Left lung (tissue), 10 donors: ENCODE measurements around the gene CDH13. TPM values are rescaled to one million over a fixed set of nuclear protein-coding genes. Genes with fewer than 3 reads are reported as not detected.

Experiments used
- ATAC-seq: fragments of 200-7000 bp; cut with Tn5 transposase; one replicate; pipeline ENCODE4 v1.9.1; 2020; ENCODE audit warnings: moderate library complexity
- DNase-seq, 4 donors: peaks; one replicate each; pipeline ENCODE4 v3.0.0-alpha.2; 2013 to 2020
- H3K27ac ChIP-seq, 2 donors: fragments of 200-600 bp; sonication (generic) in 1 of 2; one replicate each; pipeline versions ENCODE4 v1.5.0 to v1.8.0; 2020 to 2021
- H3K27me3 ChIP-seq, 2 donors: fragments of 200-600 bp; sonication (generic) in 1 of 2; one replicate each; pipeline versions ENCODE4 v1.5.0 to v1.8.0; 2020 to 2021
- H3K36me3 ChIP-seq, 2 donors: fragments of 200-600 bp; sonication (generic) in 1 of 2; one replicate each; pipeline versions ENCODE4 v1.5.0 to v1.8.0; 2020 to 2021
- H3K4me1 ChIP-seq, 2 donors: fragments of 200-600 bp; one replicate each; pipeline ENCODE4 v1.8.0; 2021
- H3K4me3 ChIP-seq, 2 donors: fragments of 200-600 bp; sonication (generic) in 1 of 2; one replicate each; pipeline versions ENCODE4 v1.5.0 to v1.8.0; 2020 to 2021; ENCODE audit warnings: mild to moderate bottlenecking in 1 of 2
- H3K9me3 ChIP-seq, 2 donors: fragments of 200-600 bp; sonication (generic) in 1 of 2; one replicate each; pipeline versions ENCODE4 v1.5.0 to v1.8.0; 2020 to 2021
- intact Hi-C, 2 donors: fragments of 100-400 bp; cut with DNase I; formaldehyde crosslinking; loops; one replicate each; pipeline versions ENCODE4 v1.11.2 to v1.14.2; 2022
- polyA plus RNA-seq, 6 donors: library from polyadenylated mRNA; unstranded; fragments of 120-200 nt; gene quantifications; one replicate each; pipeline ENCODE4 v1.2.1, GENCODE V29; 2013; ENCODE audit not compliant: insufficient read length in 6 of 6
- total RNA-seq, 2 donors: library from RNA; stranded (reverse); fragmentation: NEBNext Ultra II Directional; extraction: Animal tissue kit (Norgen Biotek cat#: 25700); gene quantifications; one replicate each; pipeline ENCODE4 v1.2.1, GENCODE V29; 2021
- TF ChIP-seq, protein P1 (sequence below), 2 donors: fragments of 200-600 bp; sonication (generic) in 1 of 2; IDR thresholded peaks; one replicate each; pipeline versions ENCODE4 v1.5.0 to v1.8.0; 2021; ENCODE audit warnings: antibody characterized with exemption in 2 of 2
- donor health status: DM: no; HTN: yes; CAD: no.
- donor health status: DM: no; HTN: no; CAD: no.

CDH13 gene
- total and polyA plus RNA-seq, 8 donors = 2.7 to 20.3 (median 3.2) TPM

DNA sequence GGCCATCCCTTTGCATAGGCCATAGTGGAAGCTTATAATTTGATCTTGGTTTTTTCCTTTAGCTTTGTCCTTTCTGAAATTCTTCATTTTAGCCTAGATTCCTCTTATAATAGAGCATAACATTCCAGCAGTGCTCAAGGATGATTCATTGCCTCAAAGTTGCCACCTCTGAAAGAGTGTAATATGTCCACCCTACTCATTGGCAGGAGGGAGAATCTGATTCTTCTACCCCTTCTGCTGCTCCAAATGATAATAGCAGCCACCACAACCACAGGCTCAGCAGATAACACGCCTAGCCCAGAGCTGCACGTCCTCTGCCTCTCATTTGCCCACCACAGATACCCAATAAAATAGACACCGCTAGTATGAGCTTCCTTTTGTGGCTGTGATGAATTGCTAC, 843.6 kb downstream of the CDH13 start:
- Histone ChIP-seq H3K27me3 (no peaks in the 10 kb centered on the region), H3K9me3 (no peaks in the 10 kb centered on the region), H3K36me3 (no peaks in the 10 kb centered on the region), H3K4me3 (no peak overlapping the region), H3K4me1 (peaks cover 0 to 4% of the 10 kb centered on the region in 2 donors), H3K27ac (no peak overlapping the region)
- no peak for DNase-seq
- TF ChIP-seq, protein P1, sequence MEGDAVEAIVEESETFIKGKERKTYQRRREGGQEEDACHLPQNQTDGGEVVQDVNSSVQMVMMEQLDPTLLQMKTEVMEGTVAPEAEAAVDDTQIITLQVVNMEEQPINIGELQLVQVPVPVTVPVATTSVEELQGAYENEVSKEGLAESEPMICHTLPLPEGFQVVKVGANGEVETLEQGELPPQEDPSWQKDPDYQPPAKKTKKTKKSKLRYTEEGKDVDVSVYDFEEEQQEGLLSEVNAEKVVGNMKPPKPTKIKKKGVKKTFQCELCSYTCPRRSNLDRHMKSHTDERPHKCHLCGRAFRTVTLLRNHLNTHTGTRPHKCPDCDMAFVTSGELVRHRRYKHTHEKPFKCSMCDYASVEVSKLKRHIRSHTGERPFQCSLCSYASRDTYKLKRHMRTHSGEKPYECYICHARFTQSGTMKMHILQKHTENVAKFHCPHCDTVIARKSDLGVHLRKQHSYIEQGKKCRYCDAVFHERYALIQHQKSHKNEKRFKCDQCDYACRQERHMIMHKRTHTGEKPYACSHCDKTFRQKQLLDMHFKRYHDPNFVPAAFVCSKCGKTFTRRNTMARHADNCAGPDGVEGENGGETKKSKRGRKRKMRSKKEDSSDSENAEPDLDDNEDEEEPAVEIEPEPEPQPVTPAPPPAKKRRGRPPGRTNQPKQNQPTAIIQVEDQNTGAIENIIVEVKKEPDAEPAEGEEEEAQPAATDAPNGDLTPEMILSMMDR (IDR thresholded peaks at IDR 0.05) = no peak
- intact Hi-C loops = no loop called here
- no peak for ATAC-seq

DNA sequence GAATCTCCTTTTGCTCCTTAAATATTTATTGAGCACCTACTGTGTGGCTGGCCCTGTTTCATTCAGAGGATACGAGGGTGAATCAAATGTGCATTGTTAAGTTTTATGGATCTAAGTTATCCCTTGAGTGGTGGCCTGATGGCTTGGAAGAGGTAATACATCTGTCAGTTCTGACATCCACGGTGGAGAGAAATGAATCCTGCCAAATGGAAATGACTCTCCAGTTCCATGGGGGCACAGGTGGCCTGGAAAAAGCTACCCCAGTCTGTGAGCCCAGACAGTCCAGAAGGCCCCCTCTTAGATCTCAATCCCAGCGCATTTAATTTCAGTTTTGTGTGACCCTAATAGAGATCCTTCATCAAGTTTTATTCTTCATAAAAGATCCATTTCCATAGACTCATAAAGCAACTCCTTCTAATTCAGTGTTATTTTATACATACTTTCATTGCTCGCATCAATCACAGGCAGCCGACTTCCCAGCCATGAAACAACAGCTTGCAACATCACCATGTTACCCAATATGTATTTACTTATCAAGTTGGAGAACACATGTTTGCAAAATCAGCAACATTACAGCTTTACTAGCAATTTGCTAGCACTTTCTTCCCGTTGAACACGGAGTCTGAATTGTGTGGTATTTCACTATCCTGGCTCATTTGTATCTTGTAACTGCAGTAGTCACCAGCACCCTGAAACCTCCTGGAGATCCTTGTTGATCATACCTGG, 846.2 kb downstream of the CDH13 start:
- H3K27me3 ChIP-seq = no peaks in the 10 kb centered on the region
- no peak overlapping the region for H3K27ac ChIP-seq
- peak in 2 of 4 donors; percentile 64 to 87 for DNase-seq
- TF ChIP-seq, protein P1 (IDR thresholded peaks at IDR 0.05) = no peak
- ATAC-seq = peak; percentile 57
- no peaks in the 10 kb centered on the region for H3K9me3 ChIP-seq
- H3K4me1 ChIP-seq = peaks cover 0 to 4% of the 10 kb centered on the region in 2 donors
- intact Hi-C loops = no loop called here
- no peak overlapping the region for H3K4me3 ChIP-seq
- H3K36me3 ChIP-seq = no peaks in the 10 kb centered on the region

DNA sequence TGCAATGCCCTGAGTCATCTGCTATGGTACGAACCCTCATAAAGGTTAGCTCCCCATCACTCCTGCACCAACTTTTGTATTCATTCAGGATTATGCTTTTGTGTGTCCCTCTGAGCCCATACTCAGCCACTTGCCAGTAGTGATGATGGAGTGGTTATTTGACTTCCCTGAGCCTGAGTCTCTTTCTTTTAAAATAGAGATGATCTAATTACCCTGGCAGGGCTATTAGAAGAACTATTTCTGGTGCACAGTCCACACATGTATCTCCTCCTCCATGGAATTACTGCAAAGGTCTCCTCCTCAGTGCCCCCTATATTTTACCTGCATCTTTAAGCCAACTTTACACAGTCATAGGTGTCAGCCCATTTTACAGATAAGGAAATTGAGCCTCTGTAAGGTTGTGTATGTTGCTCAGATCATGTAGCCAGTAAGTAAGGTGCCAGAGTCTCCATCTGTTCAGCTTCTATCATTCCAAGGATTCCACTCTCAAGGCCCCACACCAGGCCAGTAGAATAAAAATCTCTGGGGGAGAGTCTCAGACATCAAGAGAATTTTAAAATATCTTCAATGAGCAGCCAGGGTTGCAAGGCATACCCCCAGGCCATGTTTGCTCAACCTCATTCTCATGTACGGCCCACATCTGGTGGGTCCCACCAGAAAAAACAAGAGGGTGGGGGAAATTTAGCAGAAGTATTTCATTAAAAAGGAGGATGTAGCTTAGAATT, 847.3 kb downstream of the CDH13 start:
- intact Hi-C loops = no loop called here
- TF ChIP-seq, protein P1 (IDR thresholded peaks at IDR 0.05) = no peak
- no peak overlapping the region for H3K4me3 ChIP-seq
- no peaks in the 10 kb centered on the region for H3K9me3 ChIP-seq
- H3K27me3 ChIP-seq = no peaks in the 10 kb centered on the region
- no peaks in the 10 kb centered on the region for H3K36me3 ChIP-seq
- ATAC-seq = no peak
- no peak overlapping the region for H3K27ac ChIP-seq
- DNase-seq = no peak
- H3K4me1 ChIP-seq = peaks cover 0 to 4% of the 10 kb centered on the region in 2 donors

DNA sequence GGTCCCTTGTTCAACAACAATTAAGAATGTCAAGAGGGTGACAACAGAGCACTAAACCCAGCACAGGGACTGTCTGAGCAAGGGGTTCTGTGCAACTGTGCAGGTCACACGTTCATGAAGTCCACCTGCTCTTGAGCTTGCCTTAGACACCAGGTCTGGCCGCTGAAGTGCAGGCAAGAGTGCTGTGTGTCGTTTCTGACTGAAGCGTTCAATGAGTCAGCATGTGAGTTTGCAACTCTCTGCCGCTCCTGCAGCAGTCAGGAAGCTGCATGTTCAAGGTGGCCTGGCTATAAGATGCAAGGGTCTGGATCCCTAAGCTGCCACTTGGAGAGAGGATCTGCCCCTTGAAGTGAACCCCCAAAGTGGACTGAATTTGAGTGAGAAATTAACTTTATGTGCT, 848.3 kb downstream of the CDH13 start:
- no peak for DNase-seq
- H3K27ac ChIP-seq = no peak overlapping the region
- H3K27me3 ChIP-seq = no peaks in the 10 kb centered on the region
- ATAC-seq = no peak
- TF ChIP-seq, protein P1 (IDR thresholded peaks at IDR 0.05) = no peak
- no peak overlapping the region for H3K4me3 ChIP-seq
- H3K4me1 ChIP-seq = peaks cover 0 to 4% of the 10 kb centered on the region in 2 donors
- no peaks in the 10 kb centered on the region for H3K36me3 ChIP-seq
- H3K9me3 ChIP-seq = no peaks in the 10 kb centered on the region
- intact Hi-C loops = no loop called here

DNA sequence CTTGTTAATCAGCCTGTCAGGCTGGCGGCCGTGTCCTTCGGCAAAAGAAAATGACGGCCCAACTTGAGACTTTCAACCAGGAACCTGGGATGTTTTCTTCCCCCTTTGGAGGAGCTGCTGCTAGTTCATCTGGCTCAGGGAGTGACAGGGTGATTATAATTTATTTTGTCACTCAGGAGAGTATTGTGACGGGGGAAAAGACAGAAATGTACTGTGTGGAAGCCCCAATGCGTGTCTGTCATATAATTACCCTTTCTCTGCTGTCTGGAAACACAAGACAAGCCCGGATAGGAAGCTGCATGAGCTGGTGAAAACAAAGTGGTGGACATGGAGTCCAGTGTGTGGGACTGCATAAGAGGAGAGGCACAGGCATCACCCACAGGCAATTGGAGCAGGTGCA, 854.8 kb downstream of the CDH13 start:
- Histone ChIP-seq H3K27me3 (no peaks in the 10 kb centered on the region), H3K4me3 (no peak overlapping the region), H3K4me1 (no peaks in the 10 kb centered on the region), H3K27ac (no peak overlapping the region), H3K9me3 (no peaks in the 10 kb centered on the region), H3K36me3 (no peaks in the 10 kb centered on the region)
- DNase-seq (no peak), ATAC-seq (no peak)
- intact Hi-C loops = no loop called here
- TF ChIP-seq, protein P1 (IDR thresholded peaks at IDR 0.05) = no peak
